ENCODE results near the gene UMODL1.

The UMODL1 gene

DNA sequence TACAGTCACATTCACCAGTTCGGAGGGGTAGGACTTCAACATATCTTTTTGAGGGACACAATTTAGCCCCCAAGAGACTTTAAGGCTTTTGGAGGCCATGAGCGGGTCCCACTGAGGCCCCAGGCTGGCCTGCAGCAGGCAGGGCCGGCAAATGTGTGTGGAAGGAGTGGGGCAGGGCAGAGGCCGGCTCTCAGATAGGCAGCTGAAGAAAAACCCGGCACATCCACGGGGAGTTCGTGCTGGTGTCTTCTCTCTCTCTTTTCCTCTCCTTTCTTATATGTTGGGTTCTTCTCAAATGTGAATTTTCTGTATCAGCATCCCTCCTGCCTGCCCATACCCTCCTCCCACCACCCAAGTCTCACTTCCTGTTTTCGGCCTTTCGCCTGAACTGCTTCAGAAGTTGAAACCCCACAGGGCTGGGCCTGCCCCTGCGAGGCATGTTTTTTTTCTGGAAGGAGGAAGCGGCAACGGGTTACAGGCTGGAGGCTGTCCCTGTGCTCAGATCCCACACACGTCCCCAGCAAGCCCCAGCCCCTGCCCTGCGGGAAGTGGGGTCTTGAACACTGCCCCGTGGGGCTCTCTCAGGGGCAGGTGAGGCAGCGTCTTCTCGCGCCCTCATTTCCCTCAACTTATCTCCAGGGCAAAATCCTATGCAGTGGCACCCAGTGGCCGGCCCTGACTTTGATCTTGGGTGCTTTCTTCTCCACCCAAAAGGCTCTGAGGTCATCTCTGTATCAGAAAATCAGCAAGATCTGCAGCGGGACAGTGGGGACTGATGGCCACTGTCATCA is 9.7 kb upstream of the UMODL1 start:
- no peak overlapping the region for H3K27ac ChIP-seq
- TF ChIP-seq, protein P1, sequence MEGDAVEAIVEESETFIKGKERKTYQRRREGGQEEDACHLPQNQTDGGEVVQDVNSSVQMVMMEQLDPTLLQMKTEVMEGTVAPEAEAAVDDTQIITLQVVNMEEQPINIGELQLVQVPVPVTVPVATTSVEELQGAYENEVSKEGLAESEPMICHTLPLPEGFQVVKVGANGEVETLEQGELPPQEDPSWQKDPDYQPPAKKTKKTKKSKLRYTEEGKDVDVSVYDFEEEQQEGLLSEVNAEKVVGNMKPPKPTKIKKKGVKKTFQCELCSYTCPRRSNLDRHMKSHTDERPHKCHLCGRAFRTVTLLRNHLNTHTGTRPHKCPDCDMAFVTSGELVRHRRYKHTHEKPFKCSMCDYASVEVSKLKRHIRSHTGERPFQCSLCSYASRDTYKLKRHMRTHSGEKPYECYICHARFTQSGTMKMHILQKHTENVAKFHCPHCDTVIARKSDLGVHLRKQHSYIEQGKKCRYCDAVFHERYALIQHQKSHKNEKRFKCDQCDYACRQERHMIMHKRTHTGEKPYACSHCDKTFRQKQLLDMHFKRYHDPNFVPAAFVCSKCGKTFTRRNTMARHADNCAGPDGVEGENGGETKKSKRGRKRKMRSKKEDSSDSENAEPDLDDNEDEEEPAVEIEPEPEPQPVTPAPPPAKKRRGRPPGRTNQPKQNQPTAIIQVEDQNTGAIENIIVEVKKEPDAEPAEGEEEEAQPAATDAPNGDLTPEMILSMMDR (conservative IDR thresholded peaks at IDR 0.05), result no peak
- TF ChIP-seq ZFX (IDR thresholded peaks at IDR 0.05), result no peak

DNA sequence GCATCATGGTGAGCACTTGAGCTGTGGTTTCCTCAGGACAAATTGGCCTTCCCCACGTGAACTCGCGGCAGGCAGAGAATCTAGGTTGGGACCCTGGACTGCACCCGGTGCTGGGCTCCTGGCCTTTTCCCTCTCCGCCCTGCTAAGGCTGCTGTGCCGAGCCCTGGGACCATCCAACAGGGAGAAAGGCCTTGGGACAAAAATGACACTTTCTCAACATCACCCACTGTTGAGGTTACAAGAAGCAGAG is 9.2 kb upstream of the UMODL1 start:
- TF ChIP-seq ZFX (IDR thresholded peaks at IDR 0.05), result no peak
- TF ChIP-seq, protein P1 (conservative IDR thresholded peaks at IDR 0.05), result no peak
- H3K27ac ChIP-seq, result no peak overlapping the region

DNA sequence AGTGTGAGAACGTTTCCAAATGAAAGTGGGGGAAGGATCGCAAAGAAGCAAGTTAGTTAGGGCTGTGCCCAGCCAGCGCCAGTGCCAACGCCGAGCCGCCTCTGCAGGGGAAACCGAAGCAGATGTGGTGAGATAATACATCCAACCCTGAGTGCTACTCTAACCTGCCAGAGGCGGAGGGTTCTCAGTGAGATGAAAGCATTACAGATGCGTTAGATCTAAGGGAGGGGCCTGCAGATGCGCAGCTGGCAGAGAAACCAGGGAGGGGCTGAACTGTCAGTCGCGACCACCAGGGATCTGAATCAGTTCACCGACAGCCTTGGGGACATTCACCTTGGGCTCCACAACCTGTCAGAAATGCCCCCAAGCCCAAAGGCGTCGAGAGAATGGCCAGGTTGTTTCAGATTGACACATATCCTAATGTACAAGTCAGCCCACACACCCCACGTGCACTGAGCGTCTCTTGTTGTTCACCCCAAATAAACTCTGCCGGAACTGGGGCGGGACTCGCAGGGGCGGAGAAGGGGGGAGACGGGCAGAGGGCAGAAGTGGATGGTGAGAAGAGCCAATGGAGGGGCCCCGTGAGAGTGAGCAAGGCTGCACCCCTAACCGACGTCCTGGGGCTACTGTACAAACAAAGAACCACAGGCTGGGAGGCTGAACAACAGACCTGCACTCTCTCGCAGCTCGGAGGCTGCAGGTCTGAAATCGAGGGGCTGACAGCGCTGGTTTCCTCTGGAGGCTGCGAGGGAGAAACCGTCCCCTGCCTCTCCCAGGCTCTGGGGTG is 8.7 kb upstream of the UMODL1 start:
- TF ChIP-seq, protein P1 (conservative IDR thresholded peaks at IDR 0.05), result no peak
- no peak for TF ChIP-seq ZFX (IDR thresholded peaks at IDR 0.05)
- H3K27ac ChIP-seq, result no peak overlapping the region

DNA sequence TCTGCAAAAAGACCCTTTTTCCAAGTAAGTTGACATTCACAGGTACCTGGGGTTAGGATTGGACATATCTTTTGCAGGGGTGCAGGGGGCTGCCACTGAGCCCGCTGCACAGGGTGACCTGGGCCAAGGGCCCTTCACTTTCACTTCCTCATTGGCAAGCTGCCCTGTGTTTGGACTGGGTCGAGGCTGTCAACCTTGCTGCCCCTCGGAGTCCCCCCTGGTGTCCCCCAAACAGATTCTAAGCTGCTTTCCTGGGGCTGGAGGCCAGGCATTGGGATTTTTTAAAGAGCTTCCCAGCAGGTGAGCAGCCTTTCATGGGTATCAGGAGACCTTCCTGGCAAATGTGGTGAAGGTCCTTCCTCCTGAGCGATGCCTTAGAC is 7.9 kb upstream of the UMODL1 start:
- no peak overlapping the region for H3K27ac ChIP-seq
- TF ChIP-seq ZFX (IDR thresholded peaks at IDR 0.05), result no peak
- TF ChIP-seq, protein P1 (conservative IDR thresholded peaks at IDR 0.05), result no peak

GRCh38 chr21:42063571-42064521 is 7.3 kb upstream of the UMODL1 start:
- TF ChIP-seq, protein P1 (conservative IDR thresholded peaks at IDR 0.05), result no peak
- no peak for TF ChIP-seq ZFX (IDR thresholded peaks at IDR 0.05)
- no peak overlapping the region for H3K27ac ChIP-seq

- TF ChIP-seq, protein P1 (conservative IDR thresholded peaks at IDR 0.05), result no peak
- no peak for TF ChIP-seq ZFX (IDR thresholded peaks at IDR 0.05)
Measured at GRCh38 chr21:42066521-42066920, 4.6 kb upstream of the UMODL1 start.

More at GRCh38 chr21:42066521-42066920, 4.6 kb upstream of the UMODL1 start:
- no peak overlapping the region for H3K27ac ChIP-seq
